WTC11 (cell line): ENCODE measurements around the gene ROBO2. TPM values are rescaled to one million over a fixed set of nuclear protein-coding genes. Genes with fewer than 3 reads are reported as not detected.

Source experiments
- ATAC-seq: fragments of 200-7000 bp; cut with Tn5 transposase; 2 replicates; pipeline ENCODE4 v1.10.0; 2021; ENCODE audit warnings: mild to moderate bottlenecking, moderate library complexity
- CTCF ChIA-PET: fragments of 300-600 bp; sonication (Branson Sonifier 250); formaldehyde crosslinking; loops from one replicate; lab custom pipeline; 2021; ENCODE audit warnings: antibody characterized with exemption; lab: Charles Lee
- POLR2A ChIA-PET: fragments of 350-600 bp; sonication (Branson Sonifier 250); formaldehyde crosslinking; loops from one replicate; lab custom pipeline; 2021; ENCODE audit warnings: antibody characterized with exemption; lab: Charles Lee
- DNase-seq: peaks from one replicate; pipeline ENCODE4 v3.0.0; 2021; ENCODE audit warnings: low spot score
- H3K27ac Mint-ChIP-seq: 2 replicates; pipeline ENCODE4 v1.8.0; 2021; ENCODE audit warnings: mixed read lengths
- H3K27me3 Mint-ChIP-seq: 2 replicates; pipeline ENCODE4 v1.8.0; 2021; ENCODE audit warnings: low read depth, mild to moderate bottlenecking, moderate library complexity, mixed read lengths
- H3K36me3 Mint-ChIP-seq: 2 replicates; pipeline ENCODE4 v1.8.0; 2021; ENCODE audit warnings: mixed read lengths
- H3K4me1 Mint-ChIP-seq: 2 replicates; pipeline ENCODE4 v1.8.0; 2022; ENCODE audit warnings: mixed read lengths
- H3K4me3 Mint-ChIP-seq: 2 replicates; pipeline ENCODE4 v1.8.0; 2021; ENCODE audit warnings: mild to moderate bottlenecking, moderate library complexity, mixed read lengths
- H3K9me3 Mint-ChIP-seq: 2 replicates; pipeline ENCODE4 v1.8.0; 2021; ENCODE audit warnings: mixed read lengths
- CREB1 ChIP-seq: sonication (generic); formaldehyde crosslinking; IDR thresholded peaks from 2 replicates; pipeline ENCODE4 v1.8.0; 2023; ENCODE audit warnings: mild to moderate bottlenecking, missing genetic modification reagents
- ELF4 ChIP-seq: sonication (generic); formaldehyde crosslinking; IDR thresholded peaks from 2 replicates; pipeline ENCODE4 v1.8.1; 2022; ENCODE audit warnings: low read depth, mild to moderate bottlenecking, moderate library complexity, missing genetic modification reagents
- ESRRA ChIP-seq: sonication (generic); formaldehyde crosslinking; IDR thresholded peaks from 2 replicates; pipeline ENCODE4 v1.8.1; 2022; ENCODE audit warnings: mild to moderate bottlenecking, missing genetic modification reagents, borderline replicate concordance
- FOXJ3 ChIP-seq: sonication (generic); formaldehyde crosslinking; IDR thresholded peaks from 2 replicates; pipeline ENCODE4 v1.9.0; 2021; ENCODE audit warnings: missing genetic modification reagents, mild to moderate bottlenecking, borderline replicate concordance
- MXD4 ChIP-seq: fragments of 250-450 bp; sonication (Bioruptor Pico); IDR thresholded peaks from 2 replicates; pipeline ENCODE4 v1.8.0; 2021; ENCODE audit warnings: mild to moderate bottlenecking, moderate library complexity, borderline replicate concordance
- MYBL2 ChIP-seq: sonication (generic); formaldehyde crosslinking; IDR thresholded peaks from 2 replicates; pipeline ENCODE4 v1.8.1; 2023; ENCODE audit warnings: mild to moderate bottlenecking, moderate library complexity, missing genetic modification reagents
- NFATC4 ChIP-seq: fragments of 250-450 bp; sonication (Bioruptor Pico); IDR thresholded peaks from 2 replicates; pipeline ENCODE4 v1.9.0; 2021; ENCODE audit warnings: mild to moderate bottlenecking
- NR3C1 ChIP-seq: sonication (generic); formaldehyde crosslinking; conservative IDR thresholded peaks from 2 replicates; pipeline ENCODE4 v1.8.1; 2023; ENCODE audit warnings: low read depth, mild to moderate bottlenecking, missing genetic modification reagents
- RELA ChIP-seq: sonication (generic); formaldehyde crosslinking; IDR thresholded peaks from 2 replicates; pipeline ENCODE4 v1.8.1; 2022; ENCODE audit warnings: missing genetic modification reagents, mild to moderate bottlenecking, borderline replicate concordance
- SMAD4 ChIP-seq: sonication (generic); formaldehyde crosslinking; IDR thresholded peaks from 2 replicates; pipeline ENCODE4 v1.8.0; 2022; ENCODE audit warnings: mild to moderate bottlenecking, missing genetic modification reagents
- SOX15 ChIP-seq: fragments of 250-450 bp; sonication (Bioruptor Pico); IDR thresholded peaks from 2 replicates; pipeline ENCODE4 v1.9.0; 2021; ENCODE audit warnings: mild to moderate bottlenecking
- TCF7 ChIP-seq: sonication (generic); formaldehyde crosslinking; IDR thresholded peaks from 2 replicates; pipeline ENCODE4 v1.8.0; 2022; ENCODE audit warnings: mild to moderate bottlenecking, low read depth, missing genetic modification reagents, moderate library complexity
- TEAD4 ChIP-seq: sonication (generic); formaldehyde crosslinking; IDR thresholded peaks from 2 replicates; pipeline ENCODE4 v1.8.0; 2022; ENCODE audit warnings: mild to moderate bottlenecking, missing genetic modification reagents
- ZNF423 ChIP-seq: fragments of 250-450 bp; sonication (Bioruptor Pico); IDR thresholded peaks from 2 replicates; pipeline ENCODE4 v2.1.2; 2022; ENCODE audit warnings: mild to moderate bottlenecking, moderate library complexity
- total RNA-seq: library from RNA; stranded (reverse); gene quantifications from 3 replicates; pipeline ENCODE4 v1.2.3, GENCODE V29; 2021
- TF ChIP-seq, protein P1 (sequence below): fragments of 250-450 bp; sonication (Bioruptor Pico); conservative IDR thresholded peaks from 2 replicates; pipeline ENCODE4 v1.9.0; 2021; ENCODE audit warnings: mild to moderate bottlenecking
- TF ChIP-seq, protein P2 (sequence below): fragments of 200-600 bp; IDR thresholded peaks from 2 replicates; pipeline ENCODE4 v1.8.0; 2022; ENCODE audit warnings: antibody characterized with exemption
- TF ChIP-seq, protein P3 (sequence below): sonication (generic); formaldehyde crosslinking; IDR thresholded peaks from 2 replicates; pipeline ENCODE4 v1.8.0; 2022; ENCODE audit warnings: missing genetic modification reagents
- TF ChIP-seq, protein P4 (sequence below): sonication (generic); formaldehyde crosslinking; IDR thresholded peaks from 2 replicates; pipeline ENCODE4 v1.8.1; 2023; ENCODE audit warnings: mild to moderate bottlenecking, moderate library complexity, missing genetic modification reagents
- TF ChIP-seq, protein P5 (sequence below): sonication (generic); formaldehyde crosslinking; IDR thresholded peaks from 2 replicates; pipeline ENCODE4 v1.8.1; 2023; ENCODE audit warnings: mild to moderate bottlenecking, missing genetic modification reagents
- TF ChIP-seq, protein P6 (sequence below): fragments of 250-450 bp; sonication (Bioruptor Pico); IDR thresholded peaks from 2 replicates; pipeline ENCODE4 v1.9.0; 2021; ENCODE audit warnings: mild to moderate bottlenecking
- TF ChIP-seq, protein P7 (sequence below): fragments of 250-450 bp; sonication (Bioruptor Pico); IDR thresholded peaks from 2 replicates; pipeline ENCODE4 v1.9.0; 2021; ENCODE audit warnings: mild to moderate bottlenecking

ROBO2 gene
- total RNA-seq, 1 experiment from 2014 or later: 11.7 TPM

DNA sequence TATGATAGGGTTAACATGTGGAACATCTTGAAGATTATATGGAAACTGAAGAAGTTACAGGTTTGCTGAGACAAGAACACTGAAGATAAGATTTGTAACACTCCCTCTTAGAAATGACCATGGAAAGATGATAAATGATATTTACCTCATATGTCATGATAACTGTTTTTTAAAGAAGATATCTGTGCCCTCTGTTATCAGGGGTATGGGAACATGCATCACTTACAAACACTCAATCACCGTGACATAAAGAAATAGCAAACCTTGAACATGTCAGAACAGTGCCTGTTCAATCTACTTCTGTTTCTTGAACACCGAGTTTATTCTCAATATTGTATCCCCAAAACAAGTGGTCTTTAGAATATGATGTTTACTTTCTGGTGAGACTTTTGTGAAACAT lies 149.4 kb downstream of the ROBO2 start (continued):
- TF ChIP-seq, protein P1, sequence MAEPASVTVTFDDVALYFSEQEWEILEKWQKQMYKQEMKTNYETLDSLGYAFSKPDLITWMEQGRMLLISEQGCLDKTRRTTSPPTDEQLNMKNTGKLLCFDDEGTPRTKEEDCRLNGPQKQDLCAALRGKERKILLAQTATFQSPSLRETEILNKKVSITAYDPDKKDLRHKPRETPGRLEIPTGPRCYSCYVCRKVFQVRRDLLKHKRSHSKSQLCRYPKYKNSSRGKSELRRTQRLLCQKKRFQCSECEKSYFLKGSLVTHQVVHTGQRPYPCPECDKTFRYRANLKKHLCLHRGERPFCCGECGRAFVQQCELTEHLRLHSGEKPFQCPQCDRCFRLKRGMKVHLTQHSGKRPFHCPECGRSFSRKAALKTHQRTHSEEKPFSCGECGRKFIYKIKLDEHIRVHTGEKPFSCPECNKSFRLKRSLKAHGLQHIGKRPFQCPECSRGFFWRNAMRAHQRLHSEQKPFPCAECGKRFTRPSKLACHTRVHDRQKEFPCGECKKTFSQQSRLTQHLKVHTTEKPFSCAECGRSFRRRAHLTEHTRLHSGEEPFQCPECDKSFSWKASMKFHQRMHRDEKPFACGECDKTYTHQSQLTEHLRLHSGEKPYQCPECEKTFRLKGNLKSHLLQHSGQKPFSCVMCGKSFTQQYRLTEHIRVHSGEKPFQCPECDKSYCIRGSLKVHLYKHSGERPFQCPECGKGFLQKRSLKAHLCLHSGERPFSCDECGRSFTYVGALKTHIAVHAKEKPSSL: no peak
- TF ChIP-seq, protein P2, sequence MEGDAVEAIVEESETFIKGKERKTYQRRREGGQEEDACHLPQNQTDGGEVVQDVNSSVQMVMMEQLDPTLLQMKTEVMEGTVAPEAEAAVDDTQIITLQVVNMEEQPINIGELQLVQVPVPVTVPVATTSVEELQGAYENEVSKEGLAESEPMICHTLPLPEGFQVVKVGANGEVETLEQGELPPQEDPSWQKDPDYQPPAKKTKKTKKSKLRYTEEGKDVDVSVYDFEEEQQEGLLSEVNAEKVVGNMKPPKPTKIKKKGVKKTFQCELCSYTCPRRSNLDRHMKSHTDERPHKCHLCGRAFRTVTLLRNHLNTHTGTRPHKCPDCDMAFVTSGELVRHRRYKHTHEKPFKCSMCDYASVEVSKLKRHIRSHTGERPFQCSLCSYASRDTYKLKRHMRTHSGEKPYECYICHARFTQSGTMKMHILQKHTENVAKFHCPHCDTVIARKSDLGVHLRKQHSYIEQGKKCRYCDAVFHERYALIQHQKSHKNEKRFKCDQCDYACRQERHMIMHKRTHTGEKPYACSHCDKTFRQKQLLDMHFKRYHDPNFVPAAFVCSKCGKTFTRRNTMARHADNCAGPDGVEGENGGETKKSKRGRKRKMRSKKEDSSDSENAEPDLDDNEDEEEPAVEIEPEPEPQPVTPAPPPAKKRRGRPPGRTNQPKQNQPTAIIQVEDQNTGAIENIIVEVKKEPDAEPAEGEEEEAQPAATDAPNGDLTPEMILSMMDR: no peak

DNA sequence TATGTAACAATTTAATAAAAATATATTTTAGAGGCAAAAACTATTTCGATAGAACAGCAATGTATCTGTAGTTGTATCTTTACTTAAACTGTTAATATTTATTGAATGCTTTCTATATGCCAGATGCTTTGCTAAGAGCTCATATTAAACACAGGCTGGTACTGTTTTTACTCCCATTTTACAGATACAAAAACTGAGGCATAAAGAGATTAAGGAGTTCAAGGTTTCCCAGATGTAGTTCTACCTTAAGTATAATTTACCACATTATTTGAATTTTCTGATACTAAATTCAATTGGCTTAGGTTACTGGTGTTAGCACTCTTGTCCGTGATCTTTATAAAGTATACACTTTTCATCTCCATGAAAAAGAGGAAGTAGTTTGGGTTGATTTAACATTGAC lies 149.8 kb downstream of the ROBO2 start:
- no peak overlapping the region for H3K27ac Mint-ChIP-seq
- peaks cover 25% of the 10 kb centered on the region for H3K4me1 Mint-ChIP-seq
- ChIA-PET POLR2A (no interaction called here), CTCF (no interaction called here)
- H3K4me3 Mint-ChIP-seq: no peak overlapping the region
- no peaks in the 10 kb centered on the region for H3K27me3 Mint-ChIP-seq
- ATAC-seq (no peak), DNase-seq (no peak)
- TF ChIP-seq, protein P3, sequence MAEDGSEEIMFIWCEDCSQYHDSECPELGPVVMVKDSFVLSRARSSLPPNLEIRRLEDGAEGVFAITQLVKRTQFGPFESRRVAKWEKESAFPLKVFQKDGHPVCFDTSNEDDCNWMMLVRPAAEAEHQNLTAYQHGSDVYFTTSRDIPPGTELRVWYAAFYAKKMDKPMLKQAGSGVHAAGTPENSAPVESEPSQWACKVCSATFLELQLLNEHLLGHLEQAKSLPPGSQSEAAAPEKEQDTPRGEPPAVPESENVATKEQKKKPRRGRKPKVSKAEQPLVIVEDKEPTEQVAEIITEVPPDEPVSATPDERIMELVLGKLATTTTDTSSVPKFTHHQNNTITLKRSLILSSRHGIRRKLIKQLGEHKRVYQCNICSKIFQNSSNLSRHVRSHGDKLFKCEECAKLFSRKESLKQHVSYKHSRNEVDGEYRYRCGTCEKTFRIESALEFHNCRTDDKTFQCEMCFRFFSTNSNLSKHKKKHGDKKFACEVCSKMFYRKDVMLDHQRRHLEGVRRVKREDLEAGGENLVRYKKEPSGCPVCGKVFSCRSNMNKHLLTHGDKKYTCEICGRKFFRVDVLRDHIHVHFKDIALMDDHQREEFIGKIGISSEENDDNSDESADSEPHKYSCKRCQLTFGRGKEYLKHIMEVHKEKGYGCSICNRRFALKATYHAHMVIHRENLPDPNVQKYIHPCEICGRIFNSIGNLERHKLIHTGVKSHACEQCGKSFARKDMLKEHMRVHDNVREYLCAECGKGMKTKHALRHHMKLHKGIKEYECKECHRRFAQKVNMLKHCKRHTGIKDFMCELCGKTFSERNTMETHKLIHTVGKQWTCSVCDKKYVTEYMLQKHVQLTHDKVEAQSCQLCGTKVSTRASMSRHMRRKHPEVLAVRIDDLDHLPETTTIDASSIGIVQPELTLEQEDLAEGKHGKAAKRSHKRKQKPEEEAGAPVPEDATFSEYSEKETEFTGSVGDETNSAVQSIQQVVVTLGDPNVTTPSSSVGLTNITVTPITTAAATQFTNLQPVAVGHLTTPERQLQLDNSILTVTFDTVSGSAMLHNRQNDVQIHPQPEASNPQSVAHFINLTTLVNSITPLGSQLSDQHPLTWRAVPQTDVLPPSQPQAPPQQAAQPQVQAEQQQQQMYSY (CRISPR knock-in tag): no peak
- no peak for TF ChIP-seq TEAD4 (CRISPR knock-in tag)
- no peak for TF ChIP-seq SOX15
- TF ChIP-seq, protein P4, sequence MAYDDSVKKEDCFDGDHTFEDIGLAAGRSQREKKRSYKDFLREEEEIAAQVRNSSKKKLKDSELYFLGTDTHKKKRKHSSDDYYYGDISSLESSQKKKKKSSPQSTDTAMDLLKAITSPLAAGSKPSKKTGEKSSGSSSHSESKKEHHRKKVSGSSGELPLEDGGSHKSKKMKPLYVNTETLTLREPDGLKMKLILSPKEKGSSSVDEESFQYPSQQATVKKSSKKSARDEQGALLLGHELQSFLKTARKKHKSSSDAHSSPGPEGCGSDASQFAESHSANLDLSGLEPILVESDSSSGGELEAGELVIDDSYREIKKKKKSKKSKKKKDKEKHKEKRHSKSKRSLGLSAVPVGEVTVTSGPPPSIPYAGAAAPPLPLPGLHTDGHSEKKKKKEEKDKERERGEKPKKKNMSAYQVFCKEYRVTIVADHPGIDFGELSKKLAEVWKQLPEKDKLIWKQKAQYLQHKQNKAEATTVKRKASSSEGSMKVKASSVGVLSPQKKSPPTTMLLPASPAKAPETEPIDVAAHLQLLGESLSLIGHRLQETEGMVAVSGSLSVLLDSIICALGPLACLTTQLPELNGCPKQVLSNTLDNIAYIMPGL (CRISPR knock-in tag): no peak
- no peak for TF ChIP-seq MYBL2 (CRISPR knock-in tag)
- no peak for TF ChIP-seq MXD4
- TF ChIP-seq FOXJ3: no peak
- TF ChIP-seq NFATC4 (CRISPR knock-in tag): no peak
- TF ChIP-seq ESRRA: no peak
- no peak for TF ChIP-seq ELF4 (CRISPR knock-in tag)
- TF ChIP-seq CREB1 (CRISPR knock-in tag): no peak
- TF ChIP-seq ZNF423 (CRISPR knock-in tag): no peak
- no peak for TF ChIP-seq NR3C1 (CRISPR knock-in tag)
- TF ChIP-seq, protein P5, sequence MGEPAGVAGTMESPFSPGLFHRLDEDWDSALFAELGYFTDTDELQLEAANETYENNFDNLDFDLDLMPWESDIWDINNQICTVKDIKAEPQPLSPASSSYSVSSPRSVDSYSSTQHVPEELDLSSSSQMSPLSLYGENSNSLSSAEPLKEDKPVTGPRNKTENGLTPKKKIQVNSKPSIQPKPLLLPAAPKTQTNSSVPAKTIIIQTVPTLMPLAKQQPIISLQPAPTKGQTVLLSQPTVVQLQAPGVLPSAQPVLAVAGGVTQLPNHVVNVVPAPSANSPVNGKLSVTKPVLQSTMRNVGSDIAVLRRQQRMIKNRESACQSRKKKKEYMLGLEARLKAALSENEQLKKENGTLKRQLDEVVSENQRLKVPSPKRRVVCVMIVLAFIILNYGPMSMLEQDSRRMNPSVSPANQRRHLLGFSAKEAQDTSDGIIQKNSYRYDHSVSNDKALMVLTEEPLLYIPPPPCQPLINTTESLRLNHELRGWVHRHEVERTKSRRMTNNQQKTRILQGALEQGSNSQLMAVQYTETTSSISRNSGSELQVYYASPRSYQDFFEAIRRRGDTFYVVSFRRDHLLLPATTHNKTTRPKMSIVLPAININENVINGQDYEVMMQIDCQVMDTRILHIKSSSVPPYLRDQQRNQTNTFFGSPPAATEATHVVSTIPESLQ (CRISPR knock-in tag): no peak
- no peak for TF ChIP-seq RELA (CRISPR knock-in tag)
- TF ChIP-seq, protein P6, sequence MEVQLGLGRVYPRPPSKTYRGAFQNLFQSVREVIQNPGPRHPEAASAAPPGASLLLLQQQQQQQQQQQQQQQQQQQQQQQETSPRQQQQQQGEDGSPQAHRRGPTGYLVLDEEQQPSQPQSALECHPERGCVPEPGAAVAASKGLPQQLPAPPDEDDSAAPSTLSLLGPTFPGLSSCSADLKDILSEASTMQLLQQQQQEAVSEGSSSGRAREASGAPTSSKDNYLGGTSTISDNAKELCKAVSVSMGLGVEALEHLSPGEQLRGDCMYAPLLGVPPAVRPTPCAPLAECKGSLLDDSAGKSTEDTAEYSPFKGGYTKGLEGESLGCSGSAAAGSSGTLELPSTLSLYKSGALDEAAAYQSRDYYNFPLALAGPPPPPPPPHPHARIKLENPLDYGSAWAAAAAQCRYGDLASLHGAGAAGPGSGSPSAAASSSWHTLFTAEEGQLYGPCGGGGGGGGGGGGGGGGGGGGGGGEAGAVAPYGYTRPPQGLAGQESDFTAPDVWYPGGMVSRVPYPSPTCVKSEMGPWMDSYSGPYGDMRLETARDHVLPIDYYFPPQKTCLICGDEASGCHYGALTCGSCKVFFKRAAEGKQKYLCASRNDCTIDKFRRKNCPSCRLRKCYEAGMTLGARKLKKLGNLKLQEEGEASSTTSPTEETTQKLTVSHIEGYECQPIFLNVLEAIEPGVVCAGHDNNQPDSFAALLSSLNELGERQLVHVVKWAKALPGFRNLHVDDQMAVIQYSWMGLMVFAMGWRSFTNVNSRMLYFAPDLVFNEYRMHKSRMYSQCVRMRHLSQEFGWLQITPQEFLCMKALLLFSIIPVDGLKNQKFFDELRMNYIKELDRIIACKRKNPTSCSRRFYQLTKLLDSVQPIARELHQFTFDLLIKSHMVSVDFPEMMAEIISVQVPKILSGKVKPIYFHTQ (CRISPR knock-in tag): no peak
- TF ChIP-seq, protein P7, sequence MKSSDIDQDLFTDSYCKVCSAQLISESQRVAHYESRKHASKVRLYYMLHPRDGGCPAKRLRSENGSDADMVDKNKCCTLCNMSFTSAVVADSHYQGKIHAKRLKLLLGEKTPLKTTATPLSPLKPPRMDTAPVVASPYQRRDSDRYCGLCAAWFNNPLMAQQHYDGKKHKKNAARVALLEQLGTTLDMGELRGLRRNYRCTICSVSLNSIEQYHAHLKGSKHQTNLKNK (CRISPR knock-in tag): no peak
- TF ChIP-seq SMAD4 (CRISPR knock-in tag): no peak
- no peak for TF ChIP-seq TCF7
- H3K9me3 Mint-ChIP-seq: no peaks in the 10 kb centered on the region
- H3K36me3 Mint-ChIP-seq: no peaks in the 10 kb centered on the region
